Measurements from ENCODE around the gene IRS2. TPM values are rescaled to one million over a fixed set of nuclear protein-coding genes. Genes with fewer than 3 reads are reported as not detected.
A peak's percentile ranks its signal among the peaks of the same experiment; 100 is the strongest.
"Not testable (repeated sequence)": the region's sequence is repeated elsewhere in the genome, so short reads cannot be mapped to it uniquely, and the experiment has no call there.

IRS2 gene
- total RNA-seq, 2 donors from 2014 or later: 47.8 to 59.8 TPM

- Histone ChIP-seq H3K9me3 (no peaks in the 10 kb centered on the region), H3K27me3 (replicated peaks; ENCODE audit: insufficient read depth) (no peaks in the 10 kb centered on the region), H3K27ac (peak overlapping the region in 1 of 2 donors; percentile 43), H3K36me3 (no peaks in the 10 kb centered on the region), H3K4me3 (no peak overlapping the region), H3K4me1 (ENCODE audit: control insufficient read depth in 1 of 2, low read depth in 2 of 2) (peaks cover 0 to 21% of the 10 kb centered on the region in 2 donors)
- no peak for TF ChIP-seq CTCF (IDR thresholded peaks at IDR 0.05)
- no peak for DNase-seq (ENCODE audit: low spot score)
- no peak for ATAC-seq (ENCODE audit: insufficient number of reproducible peaks, low FRiP score, low read depth)
These were observed 50.9 kb downstream of the IRS2 start for GRCh38 chr13:109735436-109735966.

GRCh38 chr13:109734002-109734785 is 52.2 kb downstream of the IRS2 start:
- no peak overlapping the region for H3K4me3 ChIP-seq
- H3K9me3 ChIP-seq: no peaks in the 10 kb centered on the region
- no peaks in the 10 kb centered on the region for H3K36me3 ChIP-seq
- DNase-seq (ENCODE audit: low spot score) (no peak), ATAC-seq (ENCODE audit: insufficient number of reproducible peaks, low FRiP score, low read depth) (no peak)
- no peaks in the 10 kb centered on the region for H3K27me3 ChIP-seq (replicated peaks; ENCODE audit: insufficient read depth)
- H3K4me1 ChIP-seq (ENCODE audit: control insufficient read depth in 1 of 2, low read depth in 2 of 2): peaks cover 0 to 21% of the 10 kb centered on the region in 2 donors
- TF ChIP-seq CTCF (IDR thresholded peaks at IDR 0.05): no peak
- H3K27ac ChIP-seq: no peak overlapping the region

GRCh38 chr13:109733550-109733949 is 52.8 kb downstream of the IRS2 start:
- H3K27me3 ChIP-seq (replicated peaks; ENCODE audit: insufficient read depth): no peaks in the 10 kb centered on the region
- no peak for ATAC-seq (ENCODE audit: insufficient number of reproducible peaks, low FRiP score, low read depth)

DNA sequence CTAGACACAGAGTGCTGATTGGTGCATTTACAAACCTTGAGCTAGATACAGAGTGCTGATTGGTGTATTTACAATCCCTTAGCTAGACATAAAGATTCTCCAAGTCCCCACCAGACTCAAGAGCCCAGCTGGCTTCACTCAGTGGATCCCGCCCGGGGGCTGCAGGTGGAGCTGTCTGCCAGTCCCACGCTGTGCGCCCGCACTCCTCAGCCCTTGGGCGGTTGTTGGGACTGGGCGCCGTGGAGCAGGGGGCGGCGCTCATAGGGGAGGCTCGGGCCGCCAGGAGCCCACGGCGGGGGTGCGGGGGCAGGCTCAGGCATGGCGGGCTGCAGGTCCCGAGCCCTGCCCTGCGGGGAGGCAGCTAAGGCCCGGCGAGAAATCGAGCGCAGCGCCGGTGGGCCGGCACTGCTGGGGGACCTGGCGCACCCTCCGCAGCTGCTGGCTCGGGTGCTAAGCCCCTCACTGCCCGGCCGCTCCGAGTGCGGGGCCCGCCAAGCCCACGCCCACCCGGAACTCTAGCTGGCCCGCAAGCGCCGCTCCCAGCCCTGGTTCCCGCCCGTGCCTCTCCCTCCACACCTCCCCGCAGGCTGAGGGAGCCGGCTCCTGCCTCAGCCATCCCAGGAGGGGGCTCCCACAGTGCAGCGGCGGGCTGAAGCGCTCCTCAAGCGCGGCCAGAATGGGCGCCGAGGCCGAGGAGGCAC is 53.8 kb downstream of the IRS2 start:
- not testable (repeated sequence) for DNase-seq (ENCODE audit: low spot score); H3K36me3 ChIP-seq; ATAC-seq (ENCODE audit: insufficient number of reproducible peaks, low FRiP score, low read depth); H3K27me3 ChIP-seq (replicated peaks; ENCODE audit: insufficient read depth); H3K4me3 ChIP-seq; H3K27ac ChIP-seq; H3K9me3 ChIP-seq
- H3K4me1 ChIP-seq (ENCODE audit: control insufficient read depth in 1 of 2, low read depth in 2 of 2): peaks cover 0 to 21% of the 10 kb centered on the region in 2 donors

More at GRCh38 chr13:109733550-109733949, 52.8 kb downstream of the IRS2 start:
- Histone ChIP-seq H3K9me3 (no peaks in the 10 kb centered on the region), H3K27ac (no peak overlapping the region), H3K36me3 (no peaks in the 10 kb centered on the region), H3K4me1 (ENCODE audit: control insufficient read depth in 1 of 2, low read depth in 2 of 2) (peaks cover 0 to 21% of the 10 kb centered on the region in 2 donors), H3K4me3 (no peak overlapping the region)
- no peak for DNase-seq (ENCODE audit: low spot score)
- no peak for TF ChIP-seq CTCF (IDR thresholded peaks at IDR 0.05)

GRCh38 chr13:109730812-109731335 is 55.5 kb downstream of the IRS2 start:
- Histone ChIP-seq H3K36me3 (no peaks in the 10 kb centered on the region), H3K27me3 (replicated peaks; ENCODE audit: insufficient read depth) (no peaks in the 10 kb centered on the region), H3K9me3 (no peaks in the 10 kb centered on the region), H3K4me3 (no peak overlapping the region), H3K27ac (no peak overlapping the region), H3K4me1 (ENCODE audit: control insufficient read depth in 1 of 2, low read depth in 2 of 2) (peaks cover 0 to 15% of the 10 kb centered on the region in 2 donors)
- ATAC-seq (ENCODE audit: insufficient number of reproducible peaks, low FRiP score, low read depth): no peak
- no peak for TF ChIP-seq CTCF (IDR thresholded peaks at IDR 0.05)
- no peak for DNase-seq (ENCODE audit: low spot score)

Measured in thoracic aorta (tissue), 2 donors.